OCI-LY3 (cell line): ENCODE data around the gene PRMT7.

ENCODE experiments used
- H2AFZ ChIP-seq: fragments of 200-600, 300-600 bp; shearing (Covaris generic); 2 replicates; pipeline ENCODE4 v1.6.0; 2014; ENCODE audit warnings: antibody characterized with exemption, low read depth, low read length
- H3K27ac ChIP-seq: fragments of 200-600, 300-600 bp; sonication (generic); 2 replicates; pipeline ENCODE4 v1.5.1; 2014; ENCODE audit warnings: mild to moderate bottlenecking, low read length, moderate library complexity, mixed read lengths
- H3K27me3 ChIP-seq: fragments of 200-600, 300-600 bp; sonication (generic); 2 replicates; pipeline ENCODE4 v1.6.1; 2014; ENCODE audit warnings: low read depth, low read length, mixed read lengths
- H3K36me3 ChIP-seq: fragments of 200-600, 300-600 bp; sonication (generic); replicated peaks from 2 replicates; pipeline ENCODE3; 2014; ENCODE audit warnings: low read depth, low read length, mixed read lengths
- H3K4me1 ChIP-seq: fragments of 300-600, 200-600 bp; sonication (generic); 2 replicates; pipeline ENCODE4 v1.6.1; 2014; ENCODE audit warnings: low read length, mixed read lengths
- H3K4me2 ChIP-seq: fragments of 200-600, 300-600 bp; sonication (generic); 2 replicates; pipeline ENCODE4 v1.6.1; 2014; ENCODE audit warnings: low read length, mixed read lengths
- H3K4me3 ChIP-seq: fragments of 300-600, 200-600 bp; sonication (generic); 2 replicates; pipeline ENCODE4 v1.5.1; 2014; ENCODE audit warnings: antibody characterized with exemption, mild to moderate bottlenecking, low read length, moderate library complexity
- H3K79me2 ChIP-seq: fragments of 300-600, 200-600 bp; shearing (Covaris generic); 2 replicates; pipeline ENCODE4 v1.6.1; 2014; ENCODE audit warnings: mild to moderate bottlenecking, low read length, mixed read lengths
- H3K9ac ChIP-seq: fragments of 300-600, 200-600 bp; shearing (Covaris generic); 2 replicates; pipeline ENCODE4 v1.6.0; 2014; ENCODE audit warnings: mild to moderate bottlenecking, low read length, moderate library complexity
- H3K9me3 ChIP-seq: fragments of 200-600, 300-600 bp; shearing (Covaris generic); 2 replicates; pipeline ENCODE4 v1.6.1; 2014; ENCODE audit warnings: low read length, mixed read lengths; ENCODE audit not compliant: insufficient read depth
- H4K20me1 ChIP-seq: fragments of 200-600, 300-600 bp; sonication (generic); 2 replicates; pipeline ENCODE4 v1.6.1; 2016; ENCODE audit warnings: low read length, mixed read lengths; ENCODE audit not compliant: insufficient read depth
- CTCF ChIP-seq: fragments of 200-600, 300-600 bp; sonication (generic); IDR thresholded peaks from 2 replicates; pipeline ENCODE4 v1.5.1; 2014; ENCODE audit warnings: antibody characterized with exemption, low read length, low read depth
- EZH2phosphoT487 ChIP-seq: fragments of 200-600 bp; shearing (Covaris generic); IDR thresholded peaks from 2 replicates; pipeline ENCODE4 v1.6.1; 2018; ENCODE audit warnings: antibody characterized with exemption, mixed run types, low read depth

The PRMT7 gene

GRCh38 chr16:68332411-68333121, 21.7 kb downstream of the PRMT7 start:
- Histone ChIP-seq H3K9me3 (no peaks in the 10 kb centered on the region), H3K9ac (no peak overlapping the region), H3K27ac (no peak overlapping the region), H3K4me2 (no peak overlapping the region), H2AFZ (no peak overlapping the region), H3K4me3 (no peak overlapping the region), H4K20me1 (no peaks in the 10 kb centered on the region), H3K36me3 (peaks cover 19% of the 10 kb centered on the region), H3K27me3 (no peaks in the 10 kb centered on the region), H3K79me2 (no peaks in the 10 kb centered on the region), H3K4me1 (0 out of 2 replicates have a peak, but pooled peaks cover 4% of the 10 kb centered on the region)
- TF ChIP-seq CTCF, result no peak
- TF ChIP-seq EZH2phosphoT487, result no peak

GRCh38 chr16:68335175-68335574, 24.4 kb downstream of the PRMT7 start:
- Histone ChIP-seq H3K4me3 (no peak overlapping the region), H3K4me2 (no peak overlapping the region), H2AFZ (no peak overlapping the region), H3K79me2 (no peaks in the 10 kb centered on the region), H3K9me3 (no peaks in the 10 kb centered on the region), H3K36me3 (peaks cover 37% of the 10 kb centered on the region), H3K4me1 (0 out of 2 replicates have a peak, but pooled peaks cover 4% of the 10 kb centered on the region), H3K27ac (no peak overlapping the region), H3K27me3 (no peaks in the 10 kb centered on the region), H4K20me1 (no peaks in the 10 kb centered on the region), H3K9ac (no peak overlapping the region)
- TF ChIP-seq CTCF (no peak), EZH2phosphoT487 (no peak)

GRCh38 chr16:68338326-68339119, 27.7 kb downstream of the PRMT7 start:
- no peak overlapping the region for H3K27ac ChIP-seq

More at GRCh38 chr16:68338326-68339119, 27.7 kb downstream of the PRMT7 start:
- TF ChIP-seq EZH2phosphoT487 (no peak), CTCF (no peak)
- Histone ChIP-seq H3K9me3 (no peaks in the 10 kb centered on the region), H3K36me3 (peaks cover 43% of the 10 kb centered on the region), H3K4me3 (no peak overlapping the region), H4K20me1 (no peaks in the 10 kb centered on the region), H3K79me2 (no peaks in the 10 kb centered on the region), H3K4me2 (no peak overlapping the region), H3K4me1 (no peaks in the 10 kb centered on the region), H3K27me3 (no peaks in the 10 kb centered on the region), H2AFZ (no peak overlapping the region), H3K9ac (no peak overlapping the region)
